SK-N-SH (cell line): Measurements from ENCODE around the gene TADA3.

Experiments
- CTCF ChIP-seq: fragments of 200-600 bp; sonication (generic); IDR thresholded peaks from 2 replicates; pipeline ENCODE4 v1.6.1; 2017; ENCODE audit warnings: antibody characterized with exemption, mild to moderate bottlenecking, moderate library complexity
- FOSL2 ChIP-seq: IDR thresholded peaks from 2 replicates; pipeline ENCODE4 v1.4.0; 2012; ENCODE audit warnings: low read depth, mild to moderate bottlenecking, moderate library complexity, borderline replicate concordance
- MAX ChIP-seq: IDR thresholded peaks from 2 replicates; pipeline ENCODE4 v1.4.0; 2012; ENCODE audit warnings: low read depth
- POLR2AphosphoS5 ChIP-seq: IDR thresholded peaks from 2 replicates; pipeline ENCODE4 v1.6.1; 2012; ENCODE audit warnings: low read depth, low read length
- RAD21 ChIP-seq: IDR thresholded peaks from 2 replicates; pipeline ENCODE4 v1.6.1; 2012; ENCODE audit warnings: mild to moderate bottlenecking, low read length
- REST ChIP-seq: IDR thresholded peaks from 2 replicates; pipeline ENCODE4 v1.6.1; 2012; ENCODE audit warnings: mild to moderate bottlenecking, low read depth, low read length, moderate library complexity
- TAF1 ChIP-seq: IDR thresholded peaks from 2 replicates; pipeline ENCODE4 v1.6.1; 2012; ENCODE audit warnings: low read depth, mild to moderate bottlenecking, low read length, moderate library complexity, borderline replicate concordance

- TF ChIP-seq POLR2AphosphoS5 (no peak), CTCF (peak; percentile 43), REST (no peak), MAX (no peak), TAF1 (no peak), FOSL2 (no peak), RAD21 (peak; percentile 37)
Measured at GRCh38 chr3:9826815-9827573, 34.7 kb upstream of the TADA3 start.
